Pancreas (tissue), 10 donors: ENCODE results near the gene ABTB1. TPM values are rescaled to one million over a fixed set of nuclear protein-coding genes. Genes with fewer than 3 reads are reported as not detected.

Experiments
- ATAC-seq, 4 donors: fragments of 200-7000 bp; cut with Tn5 transposase; one replicate each; pipeline versions ENCODE4 v1.8.0 to v1.9.1; 2020; ENCODE audit warnings: mild to moderate bottlenecking in 4 of 4, moderate library complexity in 4 of 4
- DNase-seq, 6 donors: peaks; one replicate each; pipeline ENCODE4 v3.0.0-alpha.2; 2020
- FAIRE-seq: peaks from 2 replicates; lab custom pipeline; 2012; peaks lifted over from hg19 to GRCh38; lab: Jason Lieb, UNC
- H3K27ac ChIP-seq, 4 donors: fragments of 200-600 bp; sonication (generic); 1 replicate in 3 of 4; 2 replicates in 1 of 4; pipeline versions ENCODE4 v1.5.0 to v1.8.0; 2020
- H3K27me3 ChIP-seq, 4 donors: fragments of 200-600 bp; one replicate each; pipeline ENCODE4 v1.8.0; 2021
- H3K36me3 ChIP-seq, 3 donors: fragments of 200-600 bp; sonication (generic) in 1 of 3; one replicate each; pipeline versions ENCODE4 v1.5.0 to v1.8.0; 2020 to 2021
- H3K4me1 ChIP-seq, 3 donors: fragments of 200-600 bp; one replicate each; pipeline ENCODE4 v1.8.0; 2021
- H3K4me3 ChIP-seq, 4 donors: fragments of 200-600 bp; sonication (generic) in 2 of 4; one replicate each; pipeline versions ENCODE4 v1.5.0 to v1.8.0; 2020 to 2021
- H3K9me3 ChIP-seq, 4 donors: fragments of 200-600 bp; one replicate each; pipeline ENCODE4 v1.8.0; 2021
- CTCF ChIP-seq, 4 donors: fragments of 200-600 bp; sonication (generic) in 3 of 4; IDR thresholded peaks; one replicate each; pipeline versions ENCODE4 v1.5.0 to v1.8.0; 2021; ENCODE audit warnings: antibody characterized with exemption in 4 of 4
- WGBS, 2 donors: extraction: QIAGEN DNeasy Blood & Tissue Kit; methylation state at CpG; one replicate each; pipeline ENCODE4 v1.1.7; 2013; 5-methylcytosine and 5-hydroxymethylcytosine counted together
- intact Hi-C, 3 donors: fragments of 100-400 bp; cut with DNase I; formaldehyde crosslinking; loops; one replicate each; pipeline versions ENCODE4 v1.11.1 to v1.14.2; 2022
- polyA plus RNA-seq, 2 donors: library from polyadenylated mRNA; stranded (reverse); fragments of 200-250 nt; gene quantifications; one replicate each; pipeline ENCODE4 v1.2.3, GENCODE V29; 2013
- total RNA-seq, 6 donors: library from RNA; stranded (reverse); fragmentation: NEBNext Ultra II Directional in 4 of 6; extraction: Animal tissue kit (Norgen Biotek cat#: 25700) in 4 of 6; gene quantifications; one replicate each; pipeline versions ENCODE4 v1.2.1 to v1.2.4, GENCODE V29; 2021 to 2023
- donor health status: healthy with polysubstance abuse.
- donor health status: DM: no; HTN: no; CAD: no; lungs with moderate emphysema.
- donor health status: DM: no; HTN: no; CAD: no.
- donor health status: control.
- donor health status: control.
- donor health status: Bipolar disorder and iron deficiency.
- donor health status: DM: yes; HTN: yes; CAD: no.
- donor health status: DM: no; HTN: no; CAD: no.
- donor health status: DM: no; HTN: no; CAD: no.
- donor health status: DM: yes; HTN: yes; CAD: no.

Gene ABTB1
- total and polyA plus RNA-seq, 8 donors = 7.6 to 60.7 (median 17.2) TPM

- Histone ChIP-seq H3K9me3 (no peaks in the 10 kb centered on the region), H3K4me1 (no peaks in the 10 kb centered on the region), H3K4me3 (no peak overlapping the region), H3K27me3 (no peaks in the 10 kb centered on the region), H3K36me3 (no peaks in the 10 kb centered on the region), H3K27ac (no peak overlapping the region)
- no peak for ATAC-seq
- no peak for TF ChIP-seq CTCF (IDR thresholded peaks at IDR 0.05)
- DNase-seq = peak in 1 of 6 donors; percentile 33
- intact Hi-C loops = loop anchor here in 1 of 3 donors (10.0 kb wide), 1 partner anchor 115 kb away; no protein-coding TSS in a partner anchor
- FAIRE-seq = no peak
- 58 to 59% methylated on average over 4 of the region's 4 CpGs for WGBS, 2 donors
Measured at GRCh38 chr3:127690106-127690505, 17.4 kb downstream of the ABTB1 start.

GRCh38 chr3:127690823-127691452 is 18.2 kb downstream of the ABTB1 start:
- 83 to 90% methylated on average over 4 of the region's 4 CpGs for WGBS, 2 donors
- DNase-seq = peak in 3 of 6 donors; percentile 39 to 56 (median 48)
- no peak for FAIRE-seq

GRCh38 chr3:127691489-127691888 is 18.7 kb downstream of the ABTB1 start:
- no peak for TF ChIP-seq CTCF (IDR thresholded peaks at IDR 0.05)
- H3K27me3 ChIP-seq = no peaks in the 10 kb centered on the region
- H3K9me3 ChIP-seq = no peaks in the 10 kb centered on the region
- ATAC-seq (no peak), DNase-seq (peak in 2 of 6 donors; percentile 31 to 32), FAIRE-seq (no peak)
- no peak overlapping the region for H3K4me3 ChIP-seq
- no peaks in the 10 kb centered on the region for H3K4me1 ChIP-seq
- intact Hi-C loops = loop anchor here in 1 of 3 donors (10.0 kb wide), 1 partner anchor 117 kb away; no protein-coding TSS in a partner anchor
- 92 to 96% methylated on average over 7 to 8 of the region's 8 CpGs for WGBS, 2 donors
- H3K27ac ChIP-seq = no peak overlapping the region
- H3K36me3 ChIP-seq = no peaks in the 10 kb centered on the region

More at GRCh38 chr3:127690823-127691452, 18.2 kb downstream of the ABTB1 start:
- Histone ChIP-seq H3K27me3 (no peaks in the 10 kb centered on the region), H3K4me1 (no peaks in the 10 kb centered on the region), H3K9me3 (no peaks in the 10 kb centered on the region), H3K4me3 (no peak overlapping the region), H3K27ac (no peak overlapping the region), H3K36me3 (no peaks in the 10 kb centered on the region)
- intact Hi-C loops = loop anchor here in 1 of 3 donors (10.0 kb wide), 1 partner anchor 116 kb away; no protein-coding TSS in a partner anchor
- peak in 3 of 4 donors; percentile 38 to 71 (median 64) for ATAC-seq
- TF ChIP-seq CTCF (IDR thresholded peaks at IDR 0.05) = peak in 1 of 4 donors; percentile 11

GRCh38 chr3:127691974-127692373 is 19.2 kb downstream of the ABTB1 start:
- FAIRE-seq = no peak
- DNase-seq = peak in 1 of 6 donors; percentile 28
- TF ChIP-seq CTCF (IDR thresholded peaks at IDR 0.05) = no peak
- intact Hi-C loops = loop anchor here in 1 of 3 donors (10.0 kb wide), 1 partner anchor 117 kb away; no protein-coding TSS in a partner anchor
- Histone ChIP-seq H3K36me3 (no peaks in the 10 kb centered on the region), H3K4me3 (no peak overlapping the region), H3K27ac (no peak overlapping the region), H3K9me3 (no peaks in the 10 kb centered on the region), H3K4me1 (peaks cover 0 to 4% (median 3%) of the 10 kb centered on the region in 3 donors), H3K27me3 (no peaks in the 10 kb centered on the region)
- ATAC-seq = no peak
- WGBS, 2 donors = 82 to 89% methylated on average over 6 of the region's 6 CpGs
